CD4-positive, alpha-beta T cell treated with Interleukin-2 at 100 ng/mL for 4 hours (primary cell): ENCODE measurements around the gene MYO3A.
"Not testable (repeated sequence)": the region's sequence is repeated elsewhere in the genome, so short reads cannot be mapped to it uniquely, and the experiment has no call there.

Source experiments
- DNase-seq: peaks from one replicate; pipeline ENCODE4 v3.0.0-alpha.2; 2020; ENCODE audit warnings: low spot score

MYO3A gene

GRCh38 chr10:26081459-26081858 is 147.4 kb downstream of the MYO3A start:
- no peak for DNase-seq

DNA sequence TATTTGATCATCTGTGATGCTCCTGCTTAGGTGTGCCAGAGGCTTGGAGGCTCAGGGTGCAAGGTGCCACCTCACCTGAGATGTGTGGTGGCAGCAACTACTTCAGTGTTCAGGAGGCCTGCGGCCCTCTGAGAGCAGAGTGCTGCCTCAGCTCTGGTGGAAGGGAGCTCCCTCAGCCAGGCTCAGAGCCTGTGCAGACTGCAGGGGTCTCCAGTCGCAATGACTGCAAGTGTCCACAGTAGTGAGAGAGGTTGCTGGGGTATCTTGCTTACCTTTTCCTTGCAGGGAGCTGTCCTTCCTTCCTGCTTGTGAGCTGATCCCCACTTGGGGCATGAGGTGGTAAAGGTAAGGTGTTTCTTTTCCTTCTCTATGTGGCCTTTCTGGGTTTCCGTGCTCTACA is 151.5 kb downstream of the MYO3A start:
- DNase-seq: no peak

DNA sequence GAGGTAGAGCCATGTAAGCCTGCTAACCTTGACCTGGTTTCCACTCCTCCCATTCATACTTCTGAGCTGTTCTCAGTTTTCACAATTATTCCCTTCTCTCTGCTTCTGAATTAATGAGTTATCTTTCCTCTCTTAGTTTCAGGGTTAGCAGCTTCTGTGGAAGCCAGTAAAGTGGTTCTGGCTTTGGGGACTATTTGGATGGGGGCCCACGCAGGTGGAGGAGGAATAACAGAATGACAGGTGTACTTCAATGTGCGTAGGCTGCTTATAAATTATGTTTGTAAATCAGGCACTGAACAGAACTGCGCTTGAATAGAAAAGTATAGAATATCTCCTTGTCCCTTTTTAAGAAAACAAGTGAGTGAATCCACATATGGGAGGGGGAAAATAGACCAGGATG is 153.6 kb downstream of the MYO3A start:
- no peak for DNase-seq

DNA sequence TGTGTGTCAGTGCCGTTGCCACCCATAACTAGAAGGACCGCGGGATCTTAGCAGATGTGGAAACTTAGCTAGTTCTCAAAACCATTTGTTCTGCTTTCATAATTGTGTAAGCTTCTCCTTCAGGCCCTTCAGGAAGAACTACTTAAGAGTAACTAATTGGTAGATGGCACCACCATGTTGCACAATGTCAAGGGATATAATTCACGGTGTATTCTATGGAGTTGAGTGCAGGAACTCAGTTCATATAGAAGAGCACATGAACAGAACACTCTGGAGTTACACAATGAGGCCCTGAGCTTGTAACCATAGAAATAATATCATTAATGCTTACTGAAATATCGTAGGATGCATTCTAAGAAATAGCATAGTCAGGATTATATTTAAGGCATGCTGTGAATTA is 156.0 kb downstream of the MYO3A start:
- no peak for DNase-seq

- no peak for DNase-seq
Measured at GRCh38 chr10:26090762-26091161, 156.7 kb downstream of the MYO3A start.

GRCh38 chr10:26093229-26093628 is 159.2 kb downstream of the MYO3A start:
- no peak for DNase-seq

DNA sequence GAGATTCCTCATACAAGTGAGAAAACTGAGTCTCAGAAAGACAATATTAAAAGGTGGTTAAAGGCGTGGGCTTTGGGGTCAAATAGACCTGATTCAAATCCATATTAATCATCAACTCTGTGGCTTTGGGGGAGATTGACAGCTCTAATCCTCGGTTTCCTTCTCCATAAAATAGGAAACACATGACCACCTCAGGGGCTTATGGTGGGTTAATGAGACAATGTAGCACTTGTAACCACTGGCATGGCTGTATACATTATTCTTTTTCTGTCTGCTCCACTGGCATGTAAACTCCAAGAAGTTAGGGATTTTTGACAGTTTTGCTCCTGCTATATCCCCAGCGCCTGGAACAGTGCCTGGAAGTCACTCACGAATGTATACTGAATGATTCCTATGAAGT is 161.8 kb downstream of the MYO3A start:
- DNase-seq: no peak

GRCh38 chr10:26097549-26097948 is 163.5 kb downstream of the MYO3A start:
- DNase-seq: not testable (repeated sequence)

GRCh38 chr10:26112532-26112931 is 178.5 kb downstream of the MYO3A start:
- no peak for DNase-seq

DNA sequence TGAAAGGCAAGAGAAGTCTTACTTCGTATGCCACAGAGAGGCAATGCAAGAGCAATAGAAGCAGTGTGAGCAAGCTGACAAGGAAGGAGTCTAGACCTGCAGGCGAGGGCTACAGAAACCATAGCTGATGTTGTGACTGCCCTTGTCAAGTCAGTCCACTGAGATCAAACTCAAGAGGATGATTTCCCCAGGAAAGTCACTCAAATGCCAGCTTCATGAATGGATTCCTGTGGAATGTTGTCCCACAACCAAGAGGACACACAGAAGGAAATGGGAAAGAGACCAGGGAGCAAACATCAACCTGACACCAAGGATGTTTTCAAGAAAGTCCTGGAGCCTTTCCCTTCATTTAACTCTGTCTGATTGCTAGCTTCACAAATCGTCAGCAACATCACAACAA is 204.6 kb downstream of the MYO3A start:
- DNase-seq: no peak

- no peak for DNase-seq
Measured at GRCh38 chr10:26156019-26156418, 222.0 kb downstream of the MYO3A start.

DNA sequence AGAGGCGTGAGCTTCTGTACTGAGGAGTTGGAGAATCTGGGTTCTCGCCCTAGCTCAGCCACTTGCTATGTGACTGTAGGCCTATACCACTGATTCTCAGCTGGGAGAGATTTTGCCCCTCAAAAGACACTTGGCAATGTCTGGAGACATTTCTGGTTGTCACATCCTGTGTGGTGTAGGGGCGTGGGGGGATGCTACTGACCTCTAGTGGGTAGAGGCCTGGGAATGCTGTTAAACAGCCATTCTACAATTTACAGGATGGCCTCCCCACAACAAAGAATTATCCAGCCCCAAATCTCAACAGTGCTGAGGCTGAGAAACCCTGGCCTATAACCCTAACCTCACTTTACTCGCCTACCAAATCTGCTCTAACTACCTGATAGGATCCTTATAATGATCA is 223.7 kb downstream of the MYO3A start:
- DNase-seq: no peak

GRCh38 chr10:26169466-26169865 is 235.4 kb downstream of the MYO3A start:
- DNase-seq: no peak

DNA sequence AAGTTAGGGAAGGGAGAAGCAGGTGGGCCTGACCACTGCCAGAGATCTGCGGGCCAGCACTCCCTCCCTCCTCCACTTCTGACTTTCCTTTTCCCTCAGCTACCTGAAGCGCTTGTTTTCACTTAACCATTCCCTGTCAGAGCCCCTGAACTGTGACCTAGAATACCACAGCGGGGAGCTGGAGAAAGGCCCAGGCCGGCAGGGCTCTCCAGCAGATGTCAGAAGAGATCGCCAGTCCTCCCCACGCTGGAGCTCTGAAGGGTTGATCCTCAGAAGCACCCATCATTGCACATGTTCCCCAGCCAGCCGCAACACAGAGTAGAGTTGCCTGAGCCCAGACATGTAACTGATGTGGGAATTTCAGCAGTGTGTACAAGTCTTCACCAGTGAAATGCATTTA is 238.1 kb downstream of the MYO3A start:
- DNase-seq: no peak

GRCh38 chr10:26173837-26174236 is 239.8 kb downstream of the MYO3A start:
- DNase-seq: no peak

GRCh38 chr10:26177341-26177740 is 243.3 kb downstream of the MYO3A start:
- no peak for DNase-seq

DNA sequence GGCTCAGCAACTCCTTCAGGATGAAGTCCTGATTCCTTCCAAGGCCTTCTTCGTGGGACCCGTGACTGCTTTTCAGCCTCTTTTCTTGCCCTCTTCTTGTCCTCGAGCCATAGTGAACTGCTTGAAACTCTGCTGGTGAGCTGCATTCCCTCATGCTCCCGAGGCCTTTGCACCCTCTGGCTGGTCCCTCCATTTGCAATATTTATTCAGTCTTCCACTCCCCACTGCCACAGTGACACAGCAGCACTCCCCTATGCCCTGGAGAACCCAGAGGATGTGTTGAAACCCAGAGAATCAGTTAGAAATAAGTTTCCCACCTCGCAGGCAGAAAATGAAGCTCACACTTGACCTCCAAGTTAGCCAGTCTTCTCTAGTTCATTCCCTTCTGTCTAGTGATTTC is 260.2 kb downstream of the MYO3A start:
- DNase-seq: no peak

DNA sequence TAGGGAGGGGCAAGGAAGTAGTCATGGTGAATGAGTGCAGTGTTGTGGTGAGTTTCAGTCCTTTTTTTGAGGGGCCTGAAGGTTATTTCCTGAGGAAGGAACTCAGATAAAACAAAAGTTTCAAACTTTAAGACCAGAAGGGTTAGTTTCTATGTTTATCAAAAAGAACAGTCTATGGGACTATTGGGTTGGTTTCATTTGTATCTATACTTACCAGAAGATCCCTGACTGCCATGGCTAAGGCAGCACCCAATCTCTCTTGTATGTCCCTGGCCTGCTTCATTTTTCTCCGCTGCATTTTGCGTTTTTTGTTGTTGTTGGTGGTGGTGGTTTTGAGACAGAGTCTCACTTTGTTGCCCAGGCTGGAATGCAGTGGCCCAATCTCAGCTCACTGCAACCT is 263.2 kb downstream of the MYO3A start:
- no peak for DNase-seq

DNA sequence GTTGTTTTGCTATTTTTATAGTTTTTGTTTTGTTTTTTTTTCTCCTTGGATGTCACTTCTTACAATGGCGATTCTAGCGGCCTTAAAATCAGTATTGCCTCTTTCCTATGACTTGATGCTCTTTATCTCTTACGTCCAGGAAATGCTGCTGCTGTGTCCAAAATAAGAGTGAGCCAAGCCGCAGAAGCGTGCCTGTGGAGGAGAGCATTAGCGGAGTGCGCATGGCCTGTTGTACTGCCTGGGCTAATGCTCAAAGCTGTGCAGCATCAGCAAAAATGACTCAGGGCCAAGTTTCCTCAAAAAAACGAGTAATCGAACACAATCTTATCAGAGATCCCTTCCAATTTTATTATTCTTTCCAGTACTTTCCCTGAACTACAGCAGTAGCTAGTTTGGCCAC is 264.1 kb downstream of the MYO3A start:
- DNase-seq: no peak

- no peak for DNase-seq
Measured at GRCh38 chr10:26199841-26200240, 265.8 kb downstream of the MYO3A start.

- DNase-seq: no peak
Measured at GRCh38 chr10:26205223-26205622, 271.2 kb downstream of the MYO3A start.

GRCh38 chr10:26211781-26212444 is 277.9 kb downstream of the MYO3A start:
- no peak for DNase-seq

GRCh38 chr10:26212511-26212910 is 278.5 kb downstream of the MYO3A start:
- DNase-seq: no peak

DNA sequence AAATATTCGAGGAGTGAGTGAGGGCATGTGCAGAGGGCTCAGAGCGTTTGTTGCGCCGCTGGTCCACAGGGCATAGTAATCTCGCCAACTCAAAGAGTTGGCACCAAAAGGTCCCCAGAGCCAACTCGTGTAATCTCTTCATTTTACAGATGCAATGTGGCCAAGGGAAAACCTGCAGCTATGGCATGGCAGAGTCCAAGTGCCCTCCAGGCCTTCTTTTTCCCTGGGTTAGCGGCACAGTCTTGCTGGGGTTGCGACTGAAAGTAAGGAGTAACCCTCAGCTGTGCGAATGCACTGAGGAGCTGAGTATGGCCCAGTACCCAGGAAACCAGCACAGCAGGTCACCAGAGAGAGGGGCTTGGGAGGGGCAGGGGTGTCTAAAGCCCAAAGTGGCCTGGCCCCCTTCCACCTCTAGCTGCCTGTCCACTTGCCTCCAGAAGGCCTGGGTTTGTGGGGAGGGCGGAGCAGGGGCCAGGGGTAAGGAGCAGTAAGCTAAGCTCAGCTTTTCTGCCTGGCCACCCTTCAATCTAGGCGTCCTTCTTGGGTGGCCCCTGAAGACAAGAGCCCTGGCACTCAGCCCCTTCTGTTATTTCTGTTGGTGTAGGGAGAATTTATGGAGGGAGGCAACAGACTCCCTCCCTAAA is 279.2 kb downstream of the MYO3A start:
- no peak for DNase-seq
